ENCODE results near the gene LTBP2.

The LTBP2 gene

DNA sequence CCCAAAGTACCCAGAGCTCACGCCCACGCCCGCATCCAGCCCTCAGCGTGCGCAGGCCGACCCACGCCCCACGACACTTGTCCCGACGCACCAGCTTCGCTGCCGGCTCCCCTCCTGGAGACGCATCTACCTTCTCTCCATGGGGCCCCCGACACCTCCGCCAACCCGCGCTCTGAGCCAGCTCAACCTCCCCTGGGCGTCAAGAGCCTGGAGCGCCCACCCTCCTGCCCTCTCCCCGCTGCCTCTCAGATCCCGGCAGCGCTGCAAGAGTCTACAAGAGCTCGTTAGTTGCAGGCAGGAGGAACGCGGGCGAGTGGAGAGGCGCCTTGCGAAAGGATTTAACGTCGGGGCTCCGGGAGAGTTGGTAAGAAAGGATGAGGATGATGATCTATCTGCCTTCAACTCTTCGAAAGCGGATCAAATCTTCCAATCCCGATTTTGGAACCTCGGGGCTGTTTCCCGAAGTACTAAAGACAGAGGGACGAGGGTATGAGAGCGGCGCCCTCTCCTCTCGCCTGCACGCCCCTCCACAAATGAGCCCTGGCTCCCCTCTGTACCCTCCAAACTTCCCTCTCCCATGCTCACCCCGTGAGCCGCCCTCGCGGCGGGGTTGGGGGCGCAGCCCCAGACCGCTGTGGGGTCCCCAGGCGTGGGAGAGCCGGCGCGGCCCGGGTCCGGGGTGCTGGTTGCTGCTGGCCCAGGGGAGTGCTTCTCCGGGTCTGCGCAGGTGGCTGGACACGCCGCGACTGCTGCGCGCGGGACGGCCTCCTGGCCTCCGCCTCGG is 979 bp downstream of the LTBP2 start:
- DNase-seq: no peak

DNA sequence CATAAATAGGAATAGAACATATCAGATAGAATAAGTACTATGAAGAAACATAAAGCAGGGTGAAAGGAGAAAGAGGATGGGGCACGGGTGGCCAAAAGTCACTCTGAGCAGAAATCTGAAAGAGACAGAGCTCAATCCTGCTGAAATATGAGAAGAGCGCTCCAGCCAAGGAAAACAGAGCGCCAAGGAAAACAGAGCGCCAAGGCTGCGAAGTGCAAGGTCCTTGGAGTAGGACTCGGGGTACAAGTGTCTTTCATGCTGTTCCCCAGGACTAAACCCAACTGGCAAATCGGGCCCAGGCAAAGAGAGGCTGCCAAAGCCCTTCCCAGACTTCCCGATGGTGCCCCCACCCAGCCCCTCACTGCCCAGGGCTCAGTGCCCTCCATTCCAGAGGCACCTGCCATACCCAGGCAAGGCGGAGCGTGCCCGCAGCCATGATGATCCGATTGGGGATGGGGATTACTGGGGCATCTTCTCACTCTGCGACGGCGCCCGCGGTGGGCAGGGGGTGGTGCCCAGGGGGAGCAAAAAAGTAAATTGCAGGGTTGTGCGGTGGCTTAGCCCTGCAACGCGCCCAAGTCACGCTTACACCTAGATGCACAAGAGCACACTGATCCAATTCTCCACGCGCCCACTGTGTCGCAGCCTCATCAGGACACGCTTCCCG is 1.7 kb downstream of the LTBP2 start:
- no peak for DNase-seq

GRCh38 chr14:74609721-74610120 is 2.3 kb downstream of the LTBP2 start:
- DNase-seq: no peak

DNA sequence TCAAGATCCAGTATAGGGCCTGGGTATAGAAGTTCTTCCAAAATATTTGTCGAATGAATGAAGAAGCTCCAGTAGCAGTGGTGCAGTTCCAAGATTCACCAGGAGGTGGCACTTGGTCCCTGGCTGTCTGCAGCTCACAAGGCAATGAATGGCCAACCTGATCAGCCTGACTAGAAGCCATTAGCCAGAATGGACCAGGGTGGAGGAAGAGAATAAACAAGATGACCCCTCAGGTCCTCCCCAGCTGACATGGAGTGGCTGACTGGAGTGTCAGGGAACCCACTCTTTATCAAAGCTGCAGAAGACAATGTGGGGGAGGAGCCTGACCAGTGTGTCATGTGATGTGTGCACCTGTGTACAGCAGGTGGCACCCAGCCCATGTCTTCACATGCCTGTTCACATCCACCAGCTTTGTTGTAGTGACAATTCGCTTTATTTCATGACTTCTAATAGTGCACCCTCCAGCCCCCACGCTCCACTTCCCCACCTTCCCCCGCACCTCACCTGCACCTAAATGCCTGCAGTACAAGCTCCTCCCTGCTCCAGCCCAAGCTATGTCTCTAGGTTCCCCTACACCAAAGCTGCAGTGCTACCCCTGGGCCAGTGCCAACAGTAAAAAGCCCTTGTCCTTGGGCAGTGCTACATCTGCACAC is 3.0 kb downstream of the LTBP2 start:
- DNase-seq: peak; percentile 84

DNA sequence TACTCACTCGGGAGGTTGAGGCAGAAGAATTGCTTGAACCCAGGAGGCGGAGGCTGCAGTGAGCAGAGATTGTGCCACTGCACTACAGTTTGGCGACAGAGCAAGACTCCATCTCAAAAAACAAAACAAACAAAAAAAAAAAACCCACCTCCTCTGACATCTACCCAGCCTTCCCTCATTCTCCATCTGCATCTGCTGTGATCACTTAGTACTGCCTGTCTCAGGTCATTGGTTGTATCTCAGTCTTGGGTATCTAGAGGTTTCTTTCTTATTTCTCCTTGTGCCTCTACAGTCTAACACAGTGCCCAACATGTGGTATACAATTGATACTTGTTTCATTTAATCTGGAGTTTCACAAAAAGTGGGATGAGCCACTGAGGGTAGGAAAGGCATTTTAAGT is 5.3 kb downstream of the LTBP2 start:
- DNase-seq: no peak

- no peak for DNase-seq
Measured at GRCh38 chr14:74605531-74606223, 6.4 kb downstream of the LTBP2 start.

GRCh38 chr14:74604911-74605310 is 7.1 kb downstream of the LTBP2 start:
- no peak for DNase-seq

DNA sequence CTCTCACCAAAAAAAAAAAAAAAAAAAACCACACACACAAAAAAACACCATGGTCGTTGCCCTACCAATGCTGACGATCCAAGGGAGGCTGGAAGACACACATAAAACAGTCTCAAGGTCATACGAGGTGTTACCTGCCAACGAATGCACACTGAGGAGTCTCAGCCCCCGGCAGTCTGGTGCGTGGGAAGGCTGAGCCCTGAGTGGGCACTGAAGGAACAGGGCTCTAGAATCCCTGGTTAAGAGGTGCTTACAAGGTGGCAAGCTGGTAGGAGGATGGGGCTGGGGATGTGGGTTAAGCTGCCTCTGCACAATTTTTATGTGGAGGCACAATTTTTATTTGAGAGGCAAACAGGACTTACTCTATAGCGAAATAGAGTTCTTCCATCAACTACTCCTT is 7.9 kb downstream of the LTBP2 start:
- DNase-seq: no peak

- no peak for DNase-seq
Measured at GRCh38 chr14:74601982-74602381, 10.1 kb downstream of the LTBP2 start.

DNA sequence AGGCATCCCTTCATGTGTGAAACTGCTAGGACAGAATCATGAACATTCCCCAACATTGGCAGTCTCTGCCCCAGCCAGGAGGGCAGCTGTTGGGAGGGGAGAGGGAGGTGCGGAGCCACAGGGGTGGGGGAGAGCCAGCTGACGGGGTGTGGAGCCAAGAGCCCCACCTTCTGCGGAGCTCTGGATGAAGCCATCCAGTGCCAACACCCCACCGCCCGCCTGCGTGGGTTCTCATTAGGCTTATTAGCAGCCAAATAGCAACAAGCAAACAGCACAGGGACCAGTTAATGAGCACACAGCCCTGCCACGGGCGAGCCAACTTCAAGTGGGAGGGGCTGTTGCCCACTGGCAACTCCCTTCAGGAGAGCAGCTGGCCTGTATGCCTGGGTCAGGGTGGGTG is 12.1 kb downstream of the LTBP2 start:
- no peak for DNase-seq

- DNase-seq: no peak
Measured at GRCh38 chr14:74599321-74599761, 12.7 kb downstream of the LTBP2 start.

GRCh38 chr14:74596741-74597450 is 15.1 kb downstream of the LTBP2 start:
- DNase-seq: no peak

GRCh38 chr14:74595006-74595735 is 16.9 kb downstream of the LTBP2 start:
- DNase-seq: no peak

DNA sequence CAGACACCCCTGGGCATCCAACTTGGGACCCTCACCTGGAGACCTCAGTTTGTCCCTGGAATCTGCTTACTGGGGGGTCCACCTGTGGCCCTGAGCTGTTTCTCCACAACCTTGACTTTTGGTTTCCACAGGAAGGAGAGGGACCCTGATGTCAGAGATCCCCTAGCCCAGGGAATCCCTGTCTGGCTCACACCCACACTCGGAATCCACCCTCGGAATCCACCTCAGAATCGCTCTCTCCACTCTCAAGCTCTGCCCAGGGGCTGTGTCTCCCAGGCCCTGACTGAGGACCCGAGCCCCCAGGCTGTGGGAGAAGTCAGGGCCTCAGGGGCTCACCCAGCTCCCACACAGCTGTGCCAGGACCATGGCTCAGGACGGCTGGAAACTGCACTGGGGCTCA is 17.4 kb downstream of the LTBP2 start:
- DNase-seq: no peak

DNA sequence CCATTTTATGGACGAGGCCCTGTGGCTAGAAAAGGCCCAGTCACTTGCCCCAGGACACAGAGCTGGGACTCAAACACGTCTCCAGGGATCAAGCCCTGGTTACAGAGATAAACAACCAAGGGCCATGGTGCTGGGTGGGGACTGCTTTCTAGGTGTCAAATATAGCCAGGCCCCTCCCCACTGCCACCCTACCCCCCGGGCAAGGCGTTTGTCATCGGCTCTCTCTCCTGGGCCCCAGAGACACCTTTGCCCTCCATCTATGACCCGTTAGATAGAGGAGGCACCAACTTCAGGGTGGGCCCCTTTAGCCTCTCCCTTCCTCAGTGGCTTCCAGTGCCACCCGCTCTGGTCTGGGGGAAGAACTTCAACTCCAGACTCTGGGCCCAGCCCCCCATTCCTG is 18.0 kb downstream of the LTBP2 start:
- no peak for DNase-seq

- DNase-seq: no peak
Measured at GRCh38 chr14:74593241-74593953, 18.6 kb downstream of the LTBP2 start.

- peak; percentile 82 for DNase-seq
Measured at GRCh38 chr14:74592476-74593201, 19.4 kb downstream of the LTBP2 start.

DNA sequence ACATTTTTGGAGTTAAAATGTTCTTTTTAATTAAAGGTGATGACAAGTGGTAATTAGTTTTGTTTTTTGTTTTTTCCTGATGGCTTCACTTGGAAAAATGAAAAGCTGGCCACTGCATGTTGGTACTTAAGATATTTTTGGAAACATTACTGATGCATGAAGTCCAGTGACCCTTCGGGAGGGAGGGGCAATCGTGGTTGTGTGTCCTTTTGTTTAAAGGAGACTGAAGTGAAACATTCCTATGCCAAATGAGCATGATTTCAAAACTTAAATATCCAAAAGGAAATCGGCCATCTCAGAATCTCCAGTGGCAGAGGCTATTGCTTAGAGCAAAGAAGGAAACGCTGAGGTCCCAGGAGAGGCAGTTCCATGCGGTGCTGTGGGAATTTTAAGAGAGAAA is 20.1 kb downstream of the LTBP2 start:
- no peak for DNase-seq

DNA sequence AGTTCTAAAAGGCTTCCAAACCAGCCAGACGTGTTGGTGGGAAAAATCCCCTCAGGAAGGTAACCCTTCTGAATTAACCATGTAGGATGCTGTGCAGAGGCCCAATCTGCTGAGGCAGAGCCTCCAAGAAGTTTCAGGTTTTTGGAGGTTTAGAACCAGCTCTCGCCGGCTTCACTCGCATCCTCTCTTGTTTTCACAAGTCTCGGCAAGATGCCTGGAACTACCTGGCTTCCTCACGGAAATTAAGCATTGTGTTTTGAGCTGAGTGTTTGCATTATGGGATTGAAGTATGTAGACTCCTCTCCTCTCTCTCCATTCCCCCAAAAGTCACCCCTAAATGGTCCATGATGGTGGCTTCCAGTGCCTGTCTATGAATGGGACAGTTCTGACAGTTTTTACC is 20.6 kb downstream of the LTBP2 start:
- no peak for DNase-seq

DNA sequence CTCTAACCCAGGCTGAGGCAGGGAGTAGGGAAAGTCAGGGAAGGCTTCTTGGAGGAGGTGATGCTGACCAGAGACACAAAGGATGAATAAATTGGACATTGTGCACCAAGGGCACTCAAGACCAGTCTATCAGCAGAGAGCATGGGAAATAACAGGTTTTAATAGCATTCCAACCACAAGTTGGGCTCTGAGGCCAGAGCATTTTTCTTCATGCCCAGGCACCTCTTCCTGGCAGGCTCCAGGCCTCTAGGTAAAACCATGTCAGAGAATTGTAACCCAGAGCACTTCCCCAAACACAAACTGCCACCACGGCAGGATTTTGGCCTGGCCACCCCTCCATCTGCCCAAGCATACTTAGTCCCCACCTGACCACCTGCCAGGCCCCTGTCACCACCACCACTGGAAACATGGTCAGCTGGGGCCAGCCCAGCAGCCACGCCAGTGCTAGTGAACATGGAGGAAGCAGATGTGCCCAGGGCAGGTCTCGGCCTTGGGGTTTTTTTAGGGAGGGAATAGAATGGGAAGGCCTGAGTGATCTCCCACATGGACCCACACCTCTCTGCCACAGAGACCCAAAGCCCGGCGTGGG is 22.7 kb downstream of the LTBP2 start:
- no peak for DNase-seq
